Activated T-cell treated with anti-CD3 and anti-CD28 coated beads for 24 hours (primary cell): ENCODE measurements around the gene RAB3A.
"Not testable (repeated sequence)": the region's sequence is repeated elsewhere in the genome, so short reads cannot be mapped to it uniquely, and the experiment has no call there.

Source experiments
- DNase-seq: peaks from one replicate; pipeline ENCODE4 v3.0.0-alpha.2; 2020; ENCODE audit warnings: low read depth

RAB3A gene

GRCh38 chr19:18168673-18169381, 35.0 kb downstream of the RAB3A start:
- DNase-seq, result no peak

- DNase-seq, result no peak
These were observed 35.7 kb downstream of the RAB3A start for GRCh38 chr19:18167975-18168645.

DNA sequence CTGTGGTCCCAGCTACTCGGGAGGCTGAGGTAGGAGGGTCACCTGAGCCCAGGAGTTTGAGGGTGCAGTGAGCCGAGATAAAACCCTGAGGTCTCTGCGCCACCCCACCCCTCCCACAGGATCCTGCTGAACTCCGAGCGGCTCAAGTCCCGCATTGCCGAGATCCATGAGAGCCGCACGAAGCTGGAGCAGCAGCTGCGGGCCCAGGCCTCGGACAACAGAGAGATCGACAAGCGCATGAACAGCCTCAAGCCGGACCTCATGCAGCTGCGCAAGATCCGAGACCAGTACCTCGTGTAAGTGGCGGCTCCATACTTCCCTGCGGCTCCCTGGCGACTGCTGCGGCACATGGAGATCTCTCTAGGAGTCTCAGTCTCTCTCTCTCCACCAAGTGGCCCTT, 36.8 kb downstream of the RAB3A start:
- DNase-seq, result no peak

GRCh38 chr19:18165794-18166544, 37.9 kb downstream of the RAB3A start:
- no peak for DNase-seq

DNA sequence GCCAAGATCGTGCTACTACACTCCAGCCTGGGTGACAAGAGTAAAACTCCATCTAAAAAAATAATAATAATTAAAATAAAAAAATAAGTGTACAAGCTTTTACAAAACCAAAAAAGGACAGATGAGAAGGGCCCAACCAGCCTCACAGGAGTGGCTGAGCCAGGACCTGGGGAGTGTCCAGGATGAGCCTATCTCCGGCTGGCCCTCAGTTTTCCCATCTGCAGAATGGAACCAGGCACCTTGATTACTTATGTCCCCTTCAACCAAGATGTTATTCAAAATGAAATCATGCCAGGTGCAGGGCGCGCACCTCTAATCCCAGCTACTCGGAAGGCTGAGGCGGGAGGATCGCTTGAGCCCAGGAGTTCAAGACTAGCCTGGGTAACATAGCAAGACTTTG, 39.8 kb downstream of the RAB3A start:
- no peak for DNase-seq

GRCh38 chr19:18161636-18162002, 42.2 kb downstream of the RAB3A start:
- DNase-seq, result no peak

- DNase-seq, result peak; percentile 76
These were observed 42.7 kb downstream of the RAB3A start for GRCh38 chr19:18160971-18161635.

DNA sequence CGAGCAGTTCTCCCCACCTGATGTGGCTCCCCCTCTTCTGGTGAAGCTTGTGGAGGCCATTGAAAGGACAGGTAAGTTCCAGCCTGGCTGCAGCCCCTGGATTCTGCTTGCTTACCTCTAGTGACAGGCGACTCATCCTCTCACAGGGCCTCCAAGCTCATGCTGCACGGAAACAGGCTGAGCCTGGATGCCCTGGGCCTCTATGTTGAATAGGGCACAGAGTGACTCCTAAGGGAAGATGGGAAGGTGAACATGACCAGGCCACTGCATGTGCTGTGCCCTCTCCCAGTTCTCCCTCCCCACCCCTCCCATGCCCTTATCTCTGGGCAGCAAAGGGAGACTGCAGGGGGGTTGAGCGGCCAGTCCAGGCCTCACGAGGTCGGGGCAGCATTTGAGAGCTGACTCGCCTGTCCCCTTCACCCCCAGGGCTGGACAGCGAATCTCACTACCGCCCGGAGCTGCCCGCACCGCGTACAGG, 43.3 kb downstream of the RAB3A start:
- no peak for DNase-seq

DNA sequence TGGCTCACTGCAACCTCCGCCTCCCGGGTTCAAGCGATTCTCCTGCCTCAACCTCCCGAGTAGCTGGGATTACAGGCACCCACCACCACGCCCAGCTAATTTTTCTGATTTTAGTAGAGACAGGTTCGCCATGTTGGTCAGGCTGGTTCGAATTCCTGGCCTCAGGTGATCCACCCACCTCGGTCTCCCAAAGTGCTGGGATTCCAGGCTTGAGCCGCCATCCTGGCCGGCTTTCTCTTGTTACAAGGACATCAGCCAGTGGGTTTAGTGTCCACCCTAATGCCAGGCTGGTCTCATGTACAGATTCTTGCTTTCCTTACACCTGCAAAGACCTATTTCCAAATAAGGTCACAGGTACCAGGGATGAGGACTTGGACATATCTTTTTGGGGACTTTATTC, 44.0 kb downstream of the RAB3A start:
- no peak for DNase-seq

DNA sequence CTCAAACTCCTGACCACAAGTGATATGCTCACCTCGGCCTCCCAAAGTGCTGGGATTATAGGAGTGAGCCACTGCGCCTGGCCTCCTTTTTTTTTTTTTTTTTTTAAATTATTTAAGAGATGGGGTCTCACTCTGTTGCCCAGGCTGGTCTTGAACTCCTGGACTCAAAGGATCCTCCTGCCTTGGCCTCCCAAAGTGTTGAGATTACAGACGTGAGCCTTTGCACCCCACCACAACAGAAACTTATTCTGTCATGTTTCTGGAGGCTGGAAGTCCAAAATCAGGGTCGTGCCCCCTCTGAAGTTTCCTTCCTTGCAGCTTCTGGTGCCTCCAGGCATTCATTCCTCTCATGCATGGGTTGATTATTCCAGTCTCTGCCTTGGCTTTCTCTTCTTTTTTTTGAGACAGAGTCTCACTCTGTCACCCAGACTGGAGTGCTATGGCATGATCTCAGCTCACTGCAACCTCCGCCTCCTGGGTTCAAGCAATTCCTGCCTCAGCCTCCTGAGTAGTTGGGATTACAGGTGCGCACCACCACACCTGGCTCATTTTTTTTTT, 44.7 kb downstream of the RAB3A start:
- DNase-seq, result not testable (repeated sequence)

DNA sequence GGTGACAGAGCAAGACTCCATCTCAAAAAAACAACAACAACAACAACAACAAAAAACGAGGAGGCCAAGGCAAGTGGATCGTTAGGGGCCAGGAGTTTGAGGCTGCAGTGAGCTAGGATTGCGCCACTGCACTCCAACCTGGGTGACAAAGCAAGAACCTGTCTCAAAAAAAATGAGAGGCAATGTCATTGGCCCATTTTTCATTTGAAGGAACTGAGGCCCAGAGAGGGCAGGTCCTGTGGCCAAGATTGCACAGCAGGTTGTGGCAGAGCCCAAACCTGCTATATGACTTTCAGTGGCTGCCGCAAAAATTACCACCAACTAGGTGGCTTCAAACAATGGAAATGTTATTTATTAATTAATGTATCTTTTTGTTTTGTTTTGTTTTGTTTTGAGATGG, 45.4 kb downstream of the RAB3A start:
- no peak for DNase-seq

- no peak for DNase-seq
These were observed 46.3 kb downstream of the RAB3A start for GRCh38 chr19:18157465-18158063.

DNA sequence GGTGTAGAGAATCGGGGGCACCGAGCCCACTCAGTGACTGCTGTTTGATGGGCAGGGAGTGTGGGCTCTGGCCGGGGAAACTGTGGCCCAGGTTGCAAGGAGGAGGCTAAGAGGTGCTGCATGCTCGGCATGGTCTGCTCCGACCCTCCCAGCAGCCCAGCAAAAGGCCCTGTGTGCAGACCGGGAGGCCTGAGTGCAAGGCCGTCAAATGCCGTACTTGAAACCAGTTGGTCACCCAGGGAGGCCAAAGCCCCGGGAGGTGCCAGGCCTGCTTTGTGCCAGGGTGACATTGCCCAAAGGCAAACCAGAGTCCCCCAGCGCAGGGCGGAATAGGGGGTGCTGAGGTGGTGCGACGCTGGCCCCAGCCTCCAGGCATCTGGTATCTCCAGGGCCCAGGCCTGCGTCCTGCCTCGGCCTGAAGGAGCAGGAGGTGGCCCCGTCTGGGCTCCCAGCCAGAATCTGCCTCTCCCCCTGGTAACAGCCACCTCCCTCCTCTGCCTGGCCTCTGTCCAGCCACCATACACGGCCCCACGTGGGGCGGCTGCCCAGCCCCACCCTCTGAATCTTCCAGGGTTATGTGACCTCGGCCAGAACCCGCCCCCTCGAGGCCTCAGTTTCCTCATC, 46.9 kb downstream of the RAB3A start:
- DNase-seq, result no peak

DNA sequence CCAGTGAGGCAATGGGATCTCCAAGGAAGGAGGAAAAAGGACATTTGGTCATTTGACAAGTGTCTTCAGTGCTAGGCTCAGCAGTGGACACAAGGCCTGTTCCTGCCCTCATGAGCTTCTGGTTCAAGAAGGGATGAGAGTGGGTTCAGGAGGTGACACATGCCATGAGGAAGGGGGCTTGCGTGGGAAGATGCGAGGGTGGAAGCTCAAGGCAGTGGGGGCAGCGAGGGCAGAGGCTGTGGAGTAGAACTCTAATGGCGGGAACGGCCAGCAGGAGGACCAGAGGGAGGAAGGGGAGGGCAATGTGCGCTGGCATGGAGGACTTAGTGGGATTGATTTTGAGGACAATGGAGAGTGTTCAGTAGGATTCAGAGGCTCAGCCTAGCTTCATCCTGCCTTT, 47.6 kb downstream of the RAB3A start:
- DNase-seq, result no peak

DNA sequence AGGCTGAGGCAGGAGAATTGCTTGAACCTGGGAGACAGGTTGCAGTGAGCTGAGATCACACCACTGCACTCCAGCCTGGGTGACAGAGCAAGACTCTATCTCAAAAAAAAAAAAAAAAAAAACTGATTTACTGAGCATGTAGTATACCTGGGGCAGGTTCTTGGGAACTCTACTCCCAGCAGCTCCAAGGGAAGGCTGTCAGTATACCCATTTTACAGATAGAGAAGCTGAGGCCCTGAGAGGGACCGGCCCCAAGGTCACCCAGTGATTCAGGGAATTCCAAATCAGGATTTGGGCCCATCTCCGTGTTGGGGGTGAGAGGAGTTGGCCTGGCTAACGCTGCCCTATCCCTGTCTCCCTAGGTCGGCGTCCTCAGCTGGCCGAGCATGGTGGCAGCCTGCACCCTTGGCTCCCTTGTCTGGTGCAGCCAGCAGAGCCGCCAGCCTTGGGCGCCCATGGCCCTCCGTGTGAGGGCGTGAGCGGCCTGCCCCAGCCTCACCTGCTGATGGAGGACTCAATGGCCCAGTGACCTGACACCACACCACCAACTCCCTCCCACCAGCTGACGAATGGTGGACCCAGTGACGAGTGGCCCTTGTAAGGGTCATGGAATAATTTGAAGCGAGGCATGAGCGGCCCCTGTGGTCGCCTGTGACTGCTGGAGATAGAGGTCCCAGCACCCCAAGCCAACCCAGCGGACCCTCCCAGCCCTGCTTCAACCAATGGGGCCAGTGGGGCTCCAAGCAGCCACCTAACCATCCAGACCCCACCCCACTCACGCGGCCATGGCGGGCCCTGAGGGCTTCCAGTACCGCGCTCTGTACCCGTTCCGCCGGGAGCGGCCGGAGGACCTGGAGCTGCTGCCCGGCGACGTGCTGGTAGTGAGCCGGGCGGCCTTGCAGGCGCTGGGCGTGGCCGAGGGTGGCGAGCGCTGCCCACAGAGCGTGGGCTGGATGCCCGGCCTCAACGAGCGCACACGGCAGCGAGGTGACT, 48.5 kb downstream of the RAB3A start:
- no peak for DNase-seq

- DNase-seq, result no peak
These were observed 50.2 kb downstream of the RAB3A start for GRCh38 chr19:18153556-18154134.

- DNase-seq, result peak; percentile 100
These were observed 50.9 kb downstream of the RAB3A start, which contains the start of gene PIK3R2 for GRCh38 chr19:18152817-18153555. PIK3R2 (plus strand) TSS chr19:18153163; CDS start chr19:18155880, 2,717 bp downstream.

DNA sequence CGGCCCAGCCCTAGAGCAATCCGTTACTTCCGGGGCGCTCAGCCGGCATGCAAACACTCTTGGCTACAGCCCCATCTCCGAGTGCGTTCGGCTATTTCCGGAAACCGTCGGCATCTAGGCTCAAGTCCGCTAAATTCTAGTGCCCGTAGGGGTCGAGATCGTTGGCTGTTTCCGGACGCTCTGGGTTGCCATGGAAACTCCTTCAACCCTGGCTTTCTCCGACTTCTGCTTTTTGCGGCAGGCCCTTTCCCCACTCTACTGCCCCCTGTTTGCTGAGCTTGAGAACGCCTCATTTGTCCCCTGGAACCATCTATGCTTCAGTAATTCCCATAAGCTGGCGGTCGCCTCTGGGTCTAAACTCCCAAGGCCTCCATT, 51.4 kb downstream of the RAB3A start:
- peak; percentile 96 for DNase-seq
